ENCODE data around the gene LANCL1. TPM values are rescaled to one million over a fixed set of nuclear protein-coding genes. Genes with fewer than 3 reads are reported as not detected.

Gene LANCL1
- polyA plus RNA-seq, 4 donors, result 8.6 to 41.3 (median 15.2) TPM

- H3K27ac ChIP-seq (ENCODE audit: low read depth in 1 of 3, low read length in 2 of 3), result no peak overlapping the region
- peaks cover 0 to 3% (median 0%) of the 10 kb centered on the region in 3 donors for H3K4me1 ChIP-seq (ENCODE audit: control insufficient read depth in 3 of 3, insufficient read depth in 2 of 3, low read depth in 1 of 3, low read length in 2 of 3)
- H3K27me3 ChIP-seq (ENCODE audit: control insufficient read depth in 3 of 3, insufficient read depth in 3 of 3, low read length in 3 of 3), result no peaks in the 10 kb centered on the region
- peaks cover 0 to 34% of the 10 kb centered on the region in 2 donors for H3K9me3 ChIP-seq (ENCODE audit: control insufficient read depth in 2 of 2, insufficient read depth in 1 of 2, low read depth in 1 of 2, low read length in 1 of 2)
- WGBS, 3 donors, result 10 to 18% (median 11%) methylated on average over 5 of the region's 5 CpGs
- peak in 1 of 2 donors; percentile 13 for DNase-seq
- FAIRE-seq, result no peak
- H3K4me3 ChIP-seq (ENCODE audit: low read depth in 1 of 3, low read length in 3 of 3), result peak overlapping the region in 1 of 3 donors; percentile 0
- H3K36me3 ChIP-seq (ENCODE audit: control insufficient read depth in 3 of 3, insufficient read depth in 2 of 3, low read depth in 1 of 3, low read length in 3 of 3), result no peaks in the 10 kb centered on the region
Observed at GRCh38 chr2:210503725-210504191, 27.2 kb upstream of the LANCL1 start.

GRCh38 chr2:210503001-210503623, 26.6 kb upstream of the LANCL1 start:
- Histone ChIP-seq H3K27me3 (ENCODE audit: control insufficient read depth in 3 of 3, insufficient read depth in 3 of 3, low read length in 3 of 3) (no peaks in the 10 kb centered on the region), H3K9me3 (ENCODE audit: control insufficient read depth in 2 of 2, insufficient read depth in 1 of 2, low read depth in 1 of 2, low read length in 1 of 2) (peaks cover 0 to 37% of the 10 kb centered on the region in 2 donors), H3K4me1 (ENCODE audit: control insufficient read depth in 3 of 3, insufficient read depth in 2 of 3, low read depth in 1 of 3, low read length in 2 of 3) (peaks cover 0 to 3% (median 0%) of the 10 kb centered on the region in 3 donors), H3K36me3 (ENCODE audit: control insufficient read depth in 3 of 3, insufficient read depth in 2 of 3, low read depth in 1 of 3, low read length in 3 of 3) (no peaks in the 10 kb centered on the region), H3K27ac (ENCODE audit: low read depth in 1 of 3, low read length in 2 of 3) (no peak overlapping the region), H3K4me3 (ENCODE audit: low read depth in 1 of 3, low read length in 3 of 3) (peak overlapping the region in 2 of 3 donors; percentile 35 to 50)
- DNase-seq, result peak; percentile 78 to 81
- WGBS, 3 donors, result 7 to 21% (median 8%) methylated on average over 7 of the region's 7 CpGs
- no peak for FAIRE-seq

- Histone ChIP-seq H3K27ac (ENCODE audit: low read depth in 1 of 3, low read length in 2 of 3) (no peak overlapping the region), H3K36me3 (ENCODE audit: control insufficient read depth in 3 of 3, insufficient read depth in 2 of 3, low read depth in 1 of 3, low read length in 3 of 3) (no peaks in the 10 kb centered on the region), H3K4me1 (ENCODE audit: control insufficient read depth in 3 of 3, insufficient read depth in 2 of 3, low read depth in 1 of 3, low read length in 2 of 3) (no peaks in the 10 kb centered on the region), H3K9me3 (ENCODE audit: control insufficient read depth in 2 of 2, insufficient read depth in 1 of 2, low read depth in 1 of 2, low read length in 1 of 2) (peaks cover 0 to 26% of the 10 kb centered on the region in 2 donors), H3K4me3 (ENCODE audit: low read depth in 1 of 3, low read length in 3 of 3) (no peak overlapping the region), H3K27me3 (ENCODE audit: control insufficient read depth in 3 of 3, insufficient read depth in 3 of 3, low read length in 3 of 3) (no peaks in the 10 kb centered on the region)
- DNase-seq (no peak), FAIRE-seq (no peak)
- 46 to 63% (median 57%) methylated on average over 3 of the region's 3 CpGs for WGBS, 3 donors
Observed at GRCh38 chr2:210496512-210496911, 20.0 kb upstream of the LANCL1 start.

- peaks cover 0 to under 1% of the 10 kb centered on the region in 2 donors for H3K9me3 ChIP-seq (ENCODE audit: control insufficient read depth in 2 of 2, insufficient read depth in 1 of 2, low read depth in 1 of 2, low read length in 1 of 2)
- no peaks in the 10 kb centered on the region for H3K4me1 ChIP-seq (ENCODE audit: control insufficient read depth in 3 of 3, insufficient read depth in 2 of 3, low read depth in 1 of 3, low read length in 2 of 3)
- 70 to 87% (median 72%) methylated on average over 3 of the region's 3 CpGs for WGBS, 3 donors
- no peak overlapping the region for H3K4me3 ChIP-seq (ENCODE audit: low read depth in 1 of 3, low read length in 3 of 3)
- no peak overlapping the region for H3K27ac ChIP-seq (ENCODE audit: low read depth in 1 of 3, low read length in 2 of 3)
- H3K36me3 ChIP-seq (ENCODE audit: control insufficient read depth in 3 of 3, insufficient read depth in 2 of 3, low read depth in 1 of 3, low read length in 3 of 3), result no peaks in the 10 kb centered on the region
- no peaks in the 10 kb centered on the region for H3K27me3 ChIP-seq (ENCODE audit: control insufficient read depth in 3 of 3, insufficient read depth in 3 of 3, low read length in 3 of 3)
- DNase-seq (no peak), FAIRE-seq (no peak)
Observed at GRCh38 chr2:210493528-210493927, 17.0 kb upstream of the LANCL1 start.

- Histone ChIP-seq H3K27ac (ENCODE audit: low read depth in 1 of 3, low read length in 2 of 3) (no peak overlapping the region), H3K27me3 (ENCODE audit: control insufficient read depth in 3 of 3, insufficient read depth in 3 of 3, low read length in 3 of 3) (no peaks in the 10 kb centered on the region), H3K9me3 (ENCODE audit: control insufficient read depth in 2 of 2, insufficient read depth in 1 of 2, low read depth in 1 of 2, low read length in 1 of 2) (peaks cover 0 to 3% of the 10 kb centered on the region in 2 donors), H3K4me1 (ENCODE audit: control insufficient read depth in 3 of 3, insufficient read depth in 2 of 3, low read depth in 1 of 3, low read length in 2 of 3) (no peaks in the 10 kb centered on the region), H3K36me3 (ENCODE audit: control insufficient read depth in 3 of 3, insufficient read depth in 2 of 3, low read depth in 1 of 3, low read length in 3 of 3) (no peaks in the 10 kb centered on the region), H3K4me3 (ENCODE audit: low read depth in 1 of 3, low read length in 3 of 3) (no peak overlapping the region)
- DNase-seq (no peak), FAIRE-seq (no peak)
- WGBS, 3 donors, result 21 to 32% (median 22%) methylated on average over 2 of the region's 2 CpGs
Observed at GRCh38 chr2:210481601-210482175, 5.1 kb upstream of the LANCL1 start.

- no peaks in the 10 kb centered on the region for H3K27me3 ChIP-seq (ENCODE audit: control insufficient read depth in 3 of 3, insufficient read depth in 3 of 3, low read length in 3 of 3)
- H3K36me3 ChIP-seq (ENCODE audit: control insufficient read depth in 3 of 3, insufficient read depth in 2 of 3, low read depth in 1 of 3, low read length in 3 of 3), result no peaks in the 10 kb centered on the region
- DNase-seq (no peak), FAIRE-seq (no peak)
- no peaks in the 10 kb centered on the region for H3K4me1 ChIP-seq (ENCODE audit: control insufficient read depth in 3 of 3, insufficient read depth in 2 of 3, low read depth in 1 of 3, low read length in 2 of 3)
- H3K9me3 ChIP-seq (ENCODE audit: control insufficient read depth in 2 of 2, insufficient read depth in 1 of 2, low read depth in 1 of 2, low read length in 1 of 2), result peaks cover 0 to 3% of the 10 kb centered on the region in 2 donors
- H3K4me3 ChIP-seq (ENCODE audit: low read depth in 1 of 3, low read length in 3 of 3), result no peak overlapping the region
- no peak overlapping the region for H3K27ac ChIP-seq (ENCODE audit: low read depth in 1 of 3, low read length in 2 of 3)
- WGBS, 3 donors, result 80 to 90% (median 85%) methylated on average over 2 of the region's 2 CpGs
Observed at GRCh38 chr2:210480764-210481163, 4.2 kb upstream of the LANCL1 start.

- no peaks in the 10 kb centered on the region for H3K27me3 ChIP-seq (ENCODE audit: control insufficient read depth in 3 of 3, insufficient read depth in 3 of 3, low read length in 3 of 3)
- FAIRE-seq (no peak), DNase-seq (peak; percentile 25 to 56)
- no peaks in the 10 kb centered on the region for H3K36me3 ChIP-seq (ENCODE audit: control insufficient read depth in 3 of 3, insufficient read depth in 2 of 3, low read depth in 1 of 3, low read length in 3 of 3)
- no peaks in the 10 kb centered on the region for H3K4me1 ChIP-seq (ENCODE audit: control insufficient read depth in 3 of 3, insufficient read depth in 2 of 3, low read depth in 1 of 3, low read length in 2 of 3)
- H3K9me3 ChIP-seq (ENCODE audit: control insufficient read depth in 2 of 2, insufficient read depth in 1 of 2, low read depth in 1 of 2, low read length in 1 of 2), result peaks cover 0 to 3% of the 10 kb centered on the region in 2 donors
- H3K27ac ChIP-seq (ENCODE audit: low read depth in 1 of 3, low read length in 2 of 3), result no peak overlapping the region
- 34 to 60% (median 44%) methylated on average over 3 of the region's 3 CpGs for WGBS, 3 donors
- no peak overlapping the region for H3K4me3 ChIP-seq (ENCODE audit: low read depth in 1 of 3, low read length in 3 of 3)
Observed at GRCh38 chr2:210480079-210480478, 3.5 kb upstream of the LANCL1 start.

GRCh38 chr2:210478661-210479060, 2.1 kb upstream of the LANCL1 start:
- H3K9me3 ChIP-seq (ENCODE audit: control insufficient read depth in 2 of 2, insufficient read depth in 1 of 2, low read depth in 1 of 2, low read length in 1 of 2), result no peaks in the 10 kb centered on the region
- no peak for FAIRE-seq
- H3K4me3 ChIP-seq (ENCODE audit: low read depth in 1 of 3, low read length in 3 of 3), result no peak overlapping the region
- no peak overlapping the region for H3K27ac ChIP-seq (ENCODE audit: low read depth in 1 of 3, low read length in 2 of 3)
- WGBS, 3 donors, result 93 to 98% (median 96%) methylated on average over 2 of the region's 2 CpGs
- no peaks in the 10 kb centered on the region for H3K4me1 ChIP-seq (ENCODE audit: control insufficient read depth in 3 of 3, insufficient read depth in 2 of 3, low read depth in 1 of 3, low read length in 2 of 3)
- no peaks in the 10 kb centered on the region for H3K27me3 ChIP-seq (ENCODE audit: control insufficient read depth in 3 of 3, insufficient read depth in 3 of 3, low read length in 3 of 3)
- DNase-seq, result no peak
- H3K36me3 ChIP-seq (ENCODE audit: control insufficient read depth in 3 of 3, insufficient read depth in 2 of 3, low read depth in 1 of 3, low read length in 3 of 3), result no peaks in the 10 kb centered on the region

Measured in small intestine (tissue), 7 donors.